RPMI8226 (cell line): ENCODE results near the gene NGEF.

ENCODE experiments used
- DNase-seq: peaks from one replicate; pipeline ENCODE4 v3.0.0-alpha.2; 2015

The NGEF gene

DNA sequence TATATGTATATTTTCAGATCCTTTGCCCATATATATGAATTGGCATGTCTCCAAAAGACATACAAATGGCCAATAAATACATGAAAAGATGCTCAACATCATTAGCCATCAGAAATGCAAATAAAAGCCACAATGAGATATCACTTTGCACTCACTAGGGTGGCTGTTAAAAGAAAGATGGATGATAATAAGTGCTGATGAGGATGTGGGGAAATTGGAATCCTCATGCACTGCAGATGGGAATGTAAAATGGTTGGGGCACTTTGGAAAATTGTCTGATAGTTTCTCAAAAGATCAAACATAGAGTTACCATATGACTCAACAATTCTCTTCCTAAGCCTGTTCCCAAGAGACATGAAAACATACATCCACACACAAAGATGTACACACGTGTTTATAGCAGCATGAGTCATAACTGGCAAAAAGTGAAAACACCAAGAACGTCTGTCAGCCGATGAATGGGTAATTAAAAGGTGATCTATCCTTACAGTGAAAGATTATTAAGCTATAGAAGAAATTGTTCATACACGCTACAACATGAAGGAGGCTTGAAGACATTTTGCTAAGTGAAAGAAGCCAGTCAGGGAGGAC is 19.7 kb downstream of the NGEF start:
- no peak for DNase-seq

DNA sequence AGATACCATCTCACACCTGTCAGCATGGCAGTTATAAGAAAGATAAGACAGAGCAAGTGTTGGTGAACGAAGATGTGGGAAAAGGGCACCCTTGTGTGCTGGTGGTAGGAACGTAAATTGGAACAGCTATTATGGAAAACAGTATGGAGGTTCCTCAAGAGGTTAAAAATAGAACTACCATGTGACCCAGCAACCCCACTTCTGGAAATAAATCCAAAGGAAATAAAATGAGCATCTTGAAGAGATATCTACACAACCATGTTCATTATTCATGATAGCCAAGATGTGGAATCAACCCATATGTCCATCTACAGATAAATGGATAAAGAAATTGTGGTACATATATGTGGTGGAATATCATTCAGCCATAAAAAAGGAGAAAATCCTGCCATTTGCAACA is 26.9 kb downstream of the NGEF start:
- DNase-seq = no peak

DNA sequence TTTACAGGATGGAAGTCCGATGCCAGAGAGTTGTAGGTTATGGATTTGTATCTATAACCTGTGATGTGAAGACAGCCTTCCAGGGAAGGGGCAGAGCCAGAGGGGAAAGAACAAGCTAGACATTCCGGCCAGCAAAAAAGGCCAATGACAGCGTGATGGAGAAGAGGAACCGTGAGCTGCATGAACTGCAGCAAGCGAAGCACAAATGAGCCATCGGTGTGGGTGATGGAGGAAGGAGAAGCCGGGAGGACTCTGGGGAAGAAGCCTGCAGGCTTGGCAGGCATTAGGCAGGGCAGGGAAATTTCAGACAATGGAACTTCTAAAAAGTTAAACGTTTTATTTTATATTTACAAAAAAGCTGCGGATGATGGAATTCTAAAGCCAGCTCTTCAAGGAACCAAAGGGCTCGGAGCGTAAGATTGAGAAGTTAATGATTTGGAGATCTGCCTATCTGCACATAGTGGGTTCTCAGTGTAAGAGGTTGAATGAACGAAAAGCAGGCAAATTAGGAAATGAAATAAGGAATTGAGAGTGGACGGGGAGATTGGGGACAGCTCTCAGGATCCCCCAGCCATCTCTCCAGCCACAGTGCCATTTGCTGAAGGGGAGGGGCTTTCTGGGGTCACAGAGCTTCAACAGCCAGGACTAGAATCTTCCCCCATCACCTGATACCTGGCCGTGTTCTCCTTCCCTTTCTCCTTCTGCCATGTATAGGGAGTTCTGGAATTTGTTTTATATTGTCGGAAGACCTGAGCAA is 28.4 kb downstream of the NGEF start:
- DNase-seq = no peak

DNA sequence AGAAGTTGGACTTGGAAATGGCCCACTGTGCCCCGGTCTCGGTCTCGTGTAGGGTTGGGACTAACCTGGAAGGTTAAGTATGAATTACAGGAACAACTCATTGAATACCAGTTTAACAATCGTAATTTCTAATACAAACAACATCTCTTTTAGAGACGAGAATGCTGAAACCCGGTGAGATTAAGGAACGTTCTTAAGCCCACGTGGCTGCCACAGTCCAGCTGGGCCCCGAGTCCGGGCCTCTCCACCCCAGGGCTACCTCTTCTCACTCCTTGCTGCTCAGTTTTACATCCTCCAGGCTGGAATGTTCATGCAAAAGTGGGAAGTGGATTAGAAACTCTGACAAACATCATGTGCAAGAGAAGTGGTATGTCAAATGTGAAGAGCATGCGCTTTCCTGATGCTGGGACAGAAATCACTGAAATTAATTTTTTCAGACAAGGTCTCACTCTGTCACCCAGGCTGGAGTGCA is 29.4 kb downstream of the NGEF start:
- no peak for DNase-seq

DNA sequence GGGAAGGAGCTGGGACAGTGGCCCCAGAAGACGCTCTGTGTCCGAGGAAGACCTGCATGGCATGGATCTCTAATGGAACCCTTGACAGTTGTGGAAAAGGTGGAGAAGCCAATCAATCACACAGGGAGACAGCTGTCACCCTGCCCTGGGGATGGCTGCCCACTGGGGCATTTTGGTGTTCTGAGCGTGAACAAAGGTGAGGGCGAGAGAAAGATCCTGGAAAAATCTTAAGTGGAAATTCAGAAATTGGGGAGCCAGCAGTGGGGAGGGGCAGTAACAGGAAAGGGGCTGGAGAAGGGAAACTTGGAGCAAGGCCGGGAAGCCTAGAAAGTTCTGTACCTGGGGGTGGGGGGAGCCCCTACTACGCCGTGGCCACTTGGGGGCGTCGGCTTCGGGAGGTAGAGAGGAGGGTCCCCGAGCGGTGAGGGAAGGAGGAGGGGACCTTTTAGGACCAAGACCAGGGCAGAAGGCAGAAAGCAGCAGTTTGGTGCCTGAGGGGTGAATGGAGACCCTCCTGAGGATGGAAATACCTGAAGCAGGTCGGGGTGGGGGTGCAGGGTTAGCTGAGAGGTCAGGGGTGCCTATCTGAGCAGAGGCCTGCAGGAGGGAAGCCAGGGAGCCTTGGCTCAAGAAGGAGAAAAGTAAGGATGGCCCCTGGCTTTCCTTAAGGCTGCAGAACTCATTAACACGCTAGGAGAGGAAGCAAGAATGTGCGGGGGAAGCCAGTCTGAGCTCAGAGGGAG is 30.0 kb downstream of the NGEF start:
- no peak for DNase-seq

DNA sequence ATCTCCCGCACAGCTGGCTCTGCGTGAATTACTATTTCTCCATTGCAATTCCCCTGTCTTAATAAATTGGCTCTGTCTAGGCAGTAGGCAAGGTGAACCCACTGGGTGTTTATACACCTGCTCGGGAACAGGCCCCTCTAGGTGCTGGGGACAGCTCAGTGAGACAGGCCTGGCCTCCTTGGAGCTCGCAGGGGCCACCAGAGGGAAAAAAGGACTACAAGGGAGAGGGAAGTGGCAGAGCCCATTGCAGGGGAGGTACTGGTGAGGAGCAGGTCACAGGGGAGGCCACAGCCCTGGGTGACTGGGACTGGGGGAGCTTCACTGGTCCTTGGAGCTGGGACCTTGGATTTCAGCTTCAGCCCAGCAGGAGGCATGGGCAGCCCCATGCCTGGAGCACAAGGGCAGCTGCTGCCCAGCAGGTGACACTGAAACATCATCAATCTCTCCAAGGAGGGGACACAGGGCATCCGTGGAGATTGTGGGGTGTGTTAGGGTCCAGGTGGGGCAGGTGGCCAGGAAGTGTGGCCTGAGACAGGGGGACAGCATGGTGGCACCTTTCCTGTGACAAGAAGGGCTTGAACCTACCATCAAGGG is 31.2 kb downstream of the NGEF start:
- DNase-seq = no peak

DNA sequence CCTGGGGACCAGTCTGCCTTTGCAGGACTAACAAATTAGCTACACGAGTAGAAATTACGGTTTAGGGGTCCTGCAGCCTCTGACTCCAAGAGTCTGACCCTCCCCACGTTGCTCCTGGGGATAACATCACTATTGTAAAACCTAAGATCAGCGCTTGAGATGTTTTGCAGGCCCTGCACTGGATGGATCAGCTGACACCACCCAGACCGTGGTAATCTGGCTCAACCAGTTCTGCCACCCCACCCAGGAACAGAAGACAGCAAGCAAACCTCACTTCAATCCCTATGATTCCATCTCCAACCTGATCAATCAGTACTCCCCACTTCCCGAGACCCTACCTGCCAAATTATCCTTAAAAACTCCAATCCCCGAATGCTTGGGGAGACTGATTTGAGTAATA is 31.7 kb downstream of the NGEF start:
- DNase-seq = no peak

DNA sequence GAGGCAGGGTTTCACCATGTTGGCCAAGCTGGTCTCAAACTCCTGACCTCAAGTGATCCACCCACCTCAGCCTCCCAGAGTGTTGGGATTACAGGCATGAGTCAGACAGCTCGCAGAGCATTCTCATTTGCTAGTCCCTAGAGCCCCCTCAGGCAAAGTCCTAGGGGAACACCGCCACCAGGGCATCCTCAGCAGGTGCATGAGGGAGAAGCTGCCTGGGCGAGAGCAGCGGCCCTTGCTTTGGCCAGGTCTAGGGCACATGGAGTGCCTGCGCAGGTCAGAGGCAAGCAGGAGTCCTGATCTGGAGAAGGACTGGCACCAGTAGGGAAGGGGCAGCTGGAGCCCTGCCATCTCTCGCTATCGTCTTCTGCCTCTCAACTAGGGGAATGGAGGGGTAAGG is 32.4 kb downstream of the NGEF start:
- no peak for DNase-seq

DNA sequence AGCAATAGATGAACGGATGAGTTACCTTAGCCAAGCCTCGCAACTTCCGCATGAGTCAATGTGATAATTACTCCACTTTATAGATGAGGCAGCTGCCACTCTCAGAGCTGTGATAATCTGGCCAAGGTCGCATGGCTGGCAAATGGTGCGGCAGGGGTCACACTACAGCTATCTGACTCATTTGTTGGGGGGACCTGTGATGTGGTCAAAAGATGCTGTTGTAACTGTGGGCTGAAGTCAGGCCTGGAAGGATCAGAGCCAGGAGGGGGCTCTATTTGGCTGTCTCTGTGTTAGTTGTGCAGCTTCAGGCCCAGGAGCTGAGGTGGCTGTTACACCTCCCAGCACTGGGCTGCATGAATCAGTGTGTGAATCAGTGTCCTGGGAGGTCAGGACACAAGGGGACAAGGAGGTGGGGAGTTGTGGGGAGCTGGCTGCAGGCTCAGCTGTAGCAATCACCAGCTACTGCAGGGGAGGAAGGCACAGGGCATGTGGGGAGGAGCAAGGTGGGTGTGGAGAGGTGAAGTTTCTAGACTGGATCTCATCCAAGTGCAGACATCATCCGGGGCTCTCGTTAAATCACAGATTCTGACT is 33.1 kb downstream of the NGEF start:
- no peak for DNase-seq

DNA sequence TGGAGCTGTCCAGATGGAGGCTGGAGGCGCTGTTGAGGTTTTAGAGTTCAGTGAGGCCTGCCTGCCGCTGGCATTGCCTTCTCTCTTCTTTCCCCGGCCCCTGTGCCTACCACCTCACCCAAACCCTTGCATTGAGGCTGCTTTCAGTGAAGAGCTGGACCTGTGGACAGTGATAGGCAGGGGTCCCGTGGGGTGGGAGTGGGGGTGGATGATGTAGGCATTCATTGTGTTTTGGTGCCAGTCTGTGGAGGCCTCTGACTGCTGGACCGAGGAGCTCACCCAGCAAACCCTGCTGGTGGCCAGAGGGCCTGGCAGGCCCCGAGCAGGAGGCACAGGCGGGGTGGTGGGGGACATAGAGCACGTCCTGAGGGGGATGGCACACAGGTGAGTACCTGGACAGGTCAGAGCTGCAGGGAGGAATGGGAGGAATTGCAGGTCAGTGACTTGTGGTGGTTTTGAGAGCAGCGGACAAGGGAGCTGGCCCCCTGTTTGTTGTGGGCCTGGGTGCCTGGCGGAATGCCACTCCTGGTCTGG is 35.6 kb downstream of the NGEF start:
- no peak for DNase-seq

DNA sequence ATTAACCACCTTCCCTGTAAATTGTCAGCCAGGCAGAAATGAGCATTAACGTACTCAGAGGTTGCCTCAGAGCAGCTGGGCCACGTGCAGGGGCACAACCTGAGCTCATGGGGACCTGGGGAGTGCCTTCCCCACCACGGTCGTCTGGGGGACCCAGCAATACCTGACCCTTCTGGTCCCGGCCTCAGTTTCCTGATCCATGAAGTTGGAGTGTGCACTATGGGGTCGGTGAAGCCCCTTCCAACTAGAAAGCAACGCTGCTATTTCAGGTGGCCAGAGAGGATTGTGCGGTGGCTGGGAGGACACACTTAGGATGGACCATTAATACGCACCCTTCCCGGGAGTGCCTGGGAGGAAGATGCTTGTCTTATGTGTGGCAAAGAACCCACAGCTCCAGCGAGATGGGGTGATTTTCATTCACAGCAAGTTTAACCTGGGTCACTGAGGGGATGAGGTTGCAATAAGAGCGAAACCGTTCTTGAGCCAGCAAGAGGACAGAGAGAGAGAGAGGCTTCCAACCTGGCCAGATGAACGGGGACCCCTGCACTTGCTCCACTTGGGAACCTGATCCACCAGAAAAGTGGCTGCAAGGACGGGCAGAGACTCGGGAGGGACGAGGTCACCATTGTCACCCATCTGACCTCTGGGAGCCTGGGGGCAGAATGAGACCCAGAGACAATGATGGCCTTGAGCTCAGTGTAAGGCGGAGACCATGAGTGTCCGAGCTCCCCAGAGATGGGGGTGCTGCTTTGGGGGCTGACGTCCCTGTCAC is 36.2 kb downstream of the NGEF start:
- no peak for DNase-seq

DNA sequence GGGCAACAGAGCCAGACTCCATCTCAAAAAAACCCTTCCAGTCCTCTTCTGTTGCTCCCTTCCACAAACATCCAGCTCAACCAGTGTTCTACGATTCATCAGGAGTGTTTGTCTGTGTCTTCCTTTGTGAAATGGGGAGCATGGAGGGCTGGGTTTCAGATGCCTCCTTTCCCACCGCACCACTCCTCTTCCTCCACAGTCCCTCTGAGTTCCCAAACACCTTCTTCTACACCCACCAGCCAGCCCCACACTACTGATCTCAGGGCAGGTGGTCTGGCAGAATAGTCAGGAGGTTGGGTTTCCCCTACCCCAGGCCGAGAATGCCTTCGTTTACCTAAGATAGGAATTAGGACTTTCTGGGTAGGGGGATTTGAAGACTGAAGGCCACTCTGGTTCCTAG is 36.9 kb downstream of the NGEF start:
- DNase-seq = no peak

DNA sequence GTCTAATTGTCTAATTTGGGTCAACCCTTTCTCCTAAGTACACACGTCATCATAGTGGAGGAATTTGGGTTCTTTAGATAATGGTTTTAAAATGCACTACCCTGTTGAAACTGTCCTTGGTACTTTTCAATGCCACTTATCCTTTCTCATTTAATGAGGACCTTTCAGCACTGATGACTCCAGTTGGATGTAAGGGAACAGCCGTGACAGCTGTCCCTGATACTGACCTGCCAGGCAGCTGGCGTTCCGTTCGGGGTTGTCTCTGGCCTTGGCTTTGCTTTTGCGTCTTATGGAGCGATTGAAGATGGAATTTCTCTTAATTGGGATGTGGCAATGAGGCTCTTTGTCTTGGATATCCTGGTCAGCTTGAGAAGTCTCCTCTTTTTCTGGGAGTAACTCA is 38.7 kb downstream of the NGEF start:
- DNase-seq = no peak

DNA sequence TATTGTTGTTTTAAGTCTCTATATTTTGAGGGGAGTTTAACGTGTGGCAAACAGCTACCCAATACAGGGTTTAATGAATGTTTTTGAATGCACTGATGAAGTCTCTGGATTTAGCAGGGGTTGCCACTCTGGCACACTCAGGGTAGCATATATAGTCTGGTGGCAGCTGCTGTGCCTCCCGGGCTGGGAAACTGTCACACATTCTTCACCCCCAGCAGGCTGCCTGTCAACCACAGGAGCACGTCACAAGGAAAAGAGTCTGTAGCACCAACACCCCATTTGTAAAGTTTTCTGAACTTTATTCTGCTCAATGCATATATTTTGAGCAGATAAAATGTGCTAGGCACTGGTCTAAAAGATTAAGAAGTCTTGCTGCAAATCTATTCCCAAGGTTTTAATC is 39.3 kb downstream of the NGEF start:
- DNase-seq = no peak

DNA sequence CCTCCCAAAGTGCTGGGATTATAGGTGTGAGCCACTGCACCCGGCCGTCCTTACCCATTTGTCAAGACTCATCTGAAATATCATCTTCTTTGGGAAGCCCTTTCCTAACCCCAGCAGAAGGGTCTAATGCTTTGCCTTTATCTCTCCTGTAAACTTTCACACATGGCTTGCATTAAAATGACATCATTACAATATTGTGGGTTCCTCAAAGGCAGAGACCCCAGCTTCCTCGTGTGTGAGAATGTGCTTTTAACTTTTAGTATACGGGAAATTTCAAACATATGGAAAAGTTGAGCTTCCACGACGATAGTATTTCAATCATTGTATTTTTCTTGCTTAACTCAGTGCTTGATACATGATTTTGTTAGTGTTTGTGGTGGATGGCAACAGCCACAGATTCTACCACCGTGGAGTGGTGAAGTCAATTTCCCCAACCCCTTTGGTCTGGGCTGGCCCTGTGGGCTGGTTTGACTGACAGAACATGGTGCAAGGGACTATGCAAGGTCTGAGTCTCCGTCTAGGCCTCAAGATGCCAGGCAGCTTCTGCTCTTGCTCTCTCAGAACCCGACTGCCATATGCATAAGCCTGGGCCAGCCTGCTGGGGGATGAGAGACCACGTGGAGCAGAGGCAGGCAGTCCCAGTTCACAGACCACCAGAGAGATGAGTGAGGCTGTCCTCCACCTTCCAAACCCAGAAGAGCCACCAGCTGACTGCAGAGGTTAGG is 39.9 kb downstream of the NGEF start:
- DNase-seq = no peak

DNA sequence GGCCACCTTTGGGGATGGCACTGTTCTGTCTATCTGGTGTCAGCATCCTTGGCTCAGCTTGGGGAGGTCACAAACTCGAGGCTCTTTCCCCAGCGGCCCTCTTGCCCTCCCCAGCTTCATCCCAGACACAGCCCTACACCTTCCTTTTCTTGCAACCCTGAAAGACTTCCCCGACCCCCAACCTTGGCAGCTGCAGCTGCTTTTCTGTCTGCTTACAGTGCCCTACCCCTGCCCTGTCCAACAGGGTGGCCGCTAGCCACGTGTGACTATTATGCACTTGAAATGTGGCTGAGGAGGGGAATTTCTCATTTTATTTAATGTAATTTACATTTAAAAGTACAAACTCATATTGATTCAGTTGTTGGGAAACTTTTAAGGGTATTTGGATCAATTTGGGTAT is 41.3 kb downstream of the NGEF start:
- no peak for DNase-seq

DNA sequence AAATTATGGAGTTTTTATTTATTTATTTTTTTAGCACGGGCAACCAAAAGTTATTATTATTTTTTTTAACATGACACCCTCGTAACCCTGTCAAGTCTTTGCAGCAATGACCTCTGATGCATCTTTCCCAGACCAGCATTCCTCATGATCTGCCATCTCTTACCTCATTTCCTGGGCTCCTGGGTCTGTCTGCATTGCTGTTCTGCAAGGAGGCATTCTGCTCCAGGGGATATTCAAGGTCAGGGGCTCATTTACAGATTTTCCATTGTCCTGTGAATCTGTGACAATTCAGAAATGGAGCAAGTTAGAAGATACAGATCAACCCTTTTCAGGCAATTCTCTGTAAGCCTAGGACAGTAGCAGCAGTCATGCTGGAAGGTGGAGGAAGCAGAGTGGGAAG is 43.0 kb downstream of the NGEF start:
- DNase-seq = no peak

DNA sequence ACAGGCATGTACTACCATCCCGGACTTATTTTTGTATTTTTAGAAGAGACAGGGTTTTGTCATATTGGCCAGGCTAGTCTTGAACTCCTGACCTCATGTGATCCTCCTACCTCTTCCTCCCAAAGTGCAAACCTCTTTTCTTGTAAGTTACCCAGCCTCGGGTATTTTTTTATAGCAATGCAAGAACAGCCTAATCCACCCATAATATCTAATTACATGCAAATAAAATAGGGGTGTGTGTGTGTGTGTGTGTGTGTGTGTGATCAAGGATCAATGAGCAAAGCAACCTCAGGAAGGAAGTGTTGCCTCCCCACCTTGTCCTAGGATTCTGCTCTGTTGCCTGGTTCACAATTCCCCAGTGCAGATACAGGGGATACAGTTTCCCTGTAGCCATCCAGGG is 45.6 kb downstream of the NGEF start:
- no peak for DNase-seq

DNA sequence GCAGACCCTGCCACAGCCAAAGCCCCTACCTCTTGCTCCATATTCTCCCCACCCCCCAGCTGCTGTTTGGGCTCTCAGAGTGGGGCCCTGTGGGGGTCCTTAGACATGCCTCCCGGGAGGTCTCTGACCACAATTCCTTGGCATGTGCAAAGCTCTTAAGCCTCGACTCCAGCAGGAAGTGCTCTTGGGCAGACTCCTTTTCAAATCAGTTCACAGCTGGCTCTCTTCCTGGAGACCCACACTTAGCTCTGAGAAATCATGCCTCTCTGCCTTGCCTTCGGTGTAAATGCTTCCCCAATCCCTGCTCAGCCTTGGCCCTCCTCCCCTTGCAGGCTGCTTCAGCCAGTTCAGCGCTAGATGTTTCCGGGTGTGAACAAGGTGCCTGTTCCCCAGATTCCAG is 46.9 kb downstream of the NGEF start:
- DNase-seq = no peak

DNA sequence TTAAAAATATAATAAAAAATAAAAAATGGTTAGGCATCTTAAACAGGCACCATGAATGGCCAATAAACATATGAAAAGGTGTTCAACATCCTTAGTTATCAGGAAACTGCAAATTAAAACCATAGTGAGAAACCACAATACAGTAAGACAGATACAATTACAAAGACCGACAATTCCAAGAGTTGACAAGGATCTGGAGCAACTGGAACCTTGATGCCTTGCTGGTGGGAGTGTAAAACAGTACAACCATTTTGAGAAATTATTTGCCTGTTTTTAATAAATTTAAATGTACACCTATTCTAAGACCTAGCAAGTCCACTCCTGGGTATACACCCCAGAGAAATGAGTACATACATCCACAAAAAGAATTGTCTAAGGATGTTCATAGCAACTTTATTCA is 49.1 kb downstream of the NGEF start:
- DNase-seq = no peak

DNA sequence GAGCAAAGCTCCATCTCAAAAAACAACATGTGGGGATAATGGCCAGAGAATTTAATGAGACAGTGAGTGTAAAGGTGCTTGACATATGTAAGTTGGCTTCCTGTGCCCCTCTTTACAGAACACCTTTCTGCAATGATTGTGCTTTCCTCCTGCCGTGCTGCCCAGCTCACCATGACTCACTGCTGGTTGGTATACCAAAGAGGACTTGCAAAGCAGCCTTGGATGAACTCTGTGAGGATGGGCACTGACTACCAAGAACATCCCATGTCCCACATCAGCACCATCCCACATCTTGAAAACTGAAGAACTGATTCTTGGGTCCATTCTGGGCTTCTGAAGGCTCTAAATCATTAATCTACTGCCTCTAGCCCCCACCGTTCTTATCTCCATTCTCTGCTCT is 52.2 kb downstream of the NGEF start:
- no peak for DNase-seq

DNA sequence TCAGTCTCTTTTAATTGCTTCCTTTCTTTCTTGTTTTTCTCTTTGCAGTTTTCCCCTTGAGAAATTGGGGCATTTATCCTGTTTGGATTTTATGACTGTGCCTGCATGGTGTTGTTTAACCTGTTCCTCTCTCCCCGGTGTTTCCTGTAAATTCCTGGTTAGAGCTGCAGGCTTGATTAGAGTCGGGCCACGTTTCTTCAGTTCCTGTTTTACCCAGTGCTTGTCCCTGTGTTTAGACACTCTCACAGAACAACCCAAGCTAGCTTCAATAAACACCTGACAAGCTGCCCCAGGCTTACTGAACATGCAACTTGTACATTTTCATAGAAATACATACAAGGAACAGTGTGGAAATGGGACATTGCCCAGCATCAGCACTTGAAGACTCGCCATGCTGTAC is 53.9 kb downstream of the NGEF start:
- no peak for DNase-seq
